Erythroblast (primary cell): ENCODE results near the gene MUC5AC.

Source experiments
- DNase-seq, 2 experiments: peaks; one replicate each; lab custom pipeline; 2025; lab: John Stamatoyannopoulos, UW
- GATA1 ChIP-seq: IDR thresholded peaks from 2 replicates; pipeline ENCODE4 v1.6.1; 2011; ENCODE audit warnings: low read depth, mild to moderate bottlenecking, control low read depth, low read length, moderate library complexity
- POLR2A ChIP-seq: IDR thresholded peaks from 2 replicates; pipeline ENCODE4 v1.6.1; 2011; ENCODE audit warnings: mild to moderate bottlenecking, low read length

Gene MUC5AC

DNA sequence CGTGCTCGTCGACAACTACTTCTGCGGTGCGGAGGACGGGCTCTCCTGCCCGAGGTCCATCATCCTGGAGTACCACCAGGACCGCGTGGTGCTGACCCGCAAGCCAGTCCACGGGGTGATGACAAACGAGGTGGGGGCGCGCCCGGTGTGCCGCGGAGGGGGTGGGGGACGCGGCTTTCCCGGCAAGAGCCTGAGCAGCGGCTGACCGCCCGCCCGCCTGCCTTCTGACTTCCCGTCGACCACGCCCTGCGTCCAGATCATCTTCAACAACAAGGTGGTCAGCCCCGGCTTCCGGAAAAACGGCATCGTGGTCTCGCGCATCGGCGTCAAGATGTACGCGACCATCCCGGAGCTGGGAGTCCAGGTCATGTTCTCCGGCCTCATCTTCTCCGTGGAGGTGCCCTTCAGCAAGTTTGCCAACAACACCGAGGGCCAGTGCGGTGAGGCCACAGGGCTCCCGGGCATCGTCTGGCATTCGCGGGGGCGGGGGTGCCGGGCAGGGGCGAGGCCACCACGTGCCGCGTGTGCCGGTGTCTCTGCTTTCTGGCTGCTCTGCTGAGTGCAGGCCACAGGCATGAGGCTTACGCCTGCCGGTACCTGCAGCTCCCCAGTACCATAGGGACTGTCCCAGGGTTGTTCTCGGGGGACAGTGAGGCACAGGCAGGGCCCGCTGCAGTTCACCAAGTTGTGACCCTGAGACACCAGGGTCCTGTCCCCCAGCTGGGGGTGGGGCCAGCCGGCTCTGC lies 36.7 kb downstream of the MUC5AC start:
- TF ChIP-seq POLR2A (no peak), GATA1 (no peak)
- DNase-seq: no peak

DNA sequence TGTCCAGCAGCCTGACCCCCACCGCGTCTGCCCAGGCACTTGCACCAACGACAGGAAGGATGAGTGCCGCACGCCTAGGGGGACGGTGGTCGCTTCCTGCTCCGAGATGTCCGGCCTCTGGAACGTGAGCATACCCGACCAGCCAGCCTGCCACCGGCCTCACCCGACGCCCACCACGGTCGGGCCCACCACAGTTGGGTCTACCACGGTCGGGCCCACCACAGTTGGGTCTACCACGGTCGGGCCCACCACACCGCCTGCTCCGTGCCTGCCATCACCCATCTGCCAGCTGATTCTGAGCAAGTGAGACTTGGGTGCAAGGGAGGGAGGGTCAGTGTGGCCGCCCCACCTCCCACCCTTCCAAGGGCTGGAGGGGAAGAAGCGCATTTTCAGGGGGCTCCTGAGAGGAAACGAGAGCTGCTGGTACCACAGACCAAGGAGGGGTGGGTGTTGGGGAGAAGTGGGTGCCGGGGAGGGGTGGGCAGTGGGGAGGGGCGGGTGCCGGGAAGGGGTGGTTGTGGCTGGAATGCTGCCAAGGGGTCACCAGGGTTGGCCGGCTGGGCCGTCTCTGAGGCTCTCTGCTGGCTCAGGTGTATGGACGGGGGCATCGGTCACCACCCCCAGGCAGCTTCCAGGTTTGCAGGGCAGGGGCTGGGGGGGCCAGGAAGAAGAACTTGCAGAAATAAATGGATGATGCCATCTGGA lies 37.4 kb downstream of the MUC5AC start:
- DNase-seq: no peak
- TF ChIP-seq POLR2A (no peak), GATA1 (no peak)

DNA sequence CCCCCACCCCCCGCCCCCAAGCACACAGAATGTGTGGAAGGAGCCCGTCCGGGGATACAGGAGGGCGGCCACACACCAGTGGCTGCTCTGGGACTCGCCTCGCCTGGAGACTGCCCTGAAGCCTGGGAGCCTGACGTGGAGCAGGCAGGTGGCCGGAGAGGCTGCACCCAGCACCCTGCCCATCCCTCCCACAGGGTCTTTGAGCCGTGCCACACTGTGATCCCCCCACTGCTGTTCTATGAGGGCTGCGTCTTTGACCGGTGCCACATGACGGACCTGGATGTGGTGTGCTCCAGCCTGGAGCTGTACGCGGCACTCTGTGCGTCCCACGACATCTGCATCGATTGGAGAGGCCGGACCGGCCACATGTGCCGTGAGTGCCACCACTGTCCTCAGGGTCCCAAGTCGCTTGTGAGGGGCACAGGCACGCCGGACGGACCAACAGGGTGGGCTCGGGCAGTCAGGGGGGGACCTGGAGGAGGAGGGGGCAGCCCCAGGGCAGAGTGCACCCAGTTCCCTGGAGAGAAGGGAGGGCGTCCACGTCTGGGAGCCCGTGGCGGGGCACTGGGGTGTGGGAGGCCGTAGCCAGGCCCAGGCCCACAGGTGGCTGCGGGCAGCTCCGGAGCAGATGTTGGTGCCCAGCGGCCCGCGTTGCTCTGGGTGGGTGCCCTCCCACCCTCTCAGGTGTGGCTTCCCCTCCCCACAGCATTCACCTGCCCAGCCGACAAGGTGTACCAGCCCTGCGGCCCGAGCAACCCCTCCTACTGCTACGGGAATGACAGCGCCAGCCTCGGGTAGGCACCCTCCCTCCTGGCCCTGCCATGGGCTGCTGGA lies 38.1 kb downstream of the MUC5AC start:
- DNase-seq: no peak
- TF ChIP-seq POLR2A (no peak), GATA1 (no peak)

DNA sequence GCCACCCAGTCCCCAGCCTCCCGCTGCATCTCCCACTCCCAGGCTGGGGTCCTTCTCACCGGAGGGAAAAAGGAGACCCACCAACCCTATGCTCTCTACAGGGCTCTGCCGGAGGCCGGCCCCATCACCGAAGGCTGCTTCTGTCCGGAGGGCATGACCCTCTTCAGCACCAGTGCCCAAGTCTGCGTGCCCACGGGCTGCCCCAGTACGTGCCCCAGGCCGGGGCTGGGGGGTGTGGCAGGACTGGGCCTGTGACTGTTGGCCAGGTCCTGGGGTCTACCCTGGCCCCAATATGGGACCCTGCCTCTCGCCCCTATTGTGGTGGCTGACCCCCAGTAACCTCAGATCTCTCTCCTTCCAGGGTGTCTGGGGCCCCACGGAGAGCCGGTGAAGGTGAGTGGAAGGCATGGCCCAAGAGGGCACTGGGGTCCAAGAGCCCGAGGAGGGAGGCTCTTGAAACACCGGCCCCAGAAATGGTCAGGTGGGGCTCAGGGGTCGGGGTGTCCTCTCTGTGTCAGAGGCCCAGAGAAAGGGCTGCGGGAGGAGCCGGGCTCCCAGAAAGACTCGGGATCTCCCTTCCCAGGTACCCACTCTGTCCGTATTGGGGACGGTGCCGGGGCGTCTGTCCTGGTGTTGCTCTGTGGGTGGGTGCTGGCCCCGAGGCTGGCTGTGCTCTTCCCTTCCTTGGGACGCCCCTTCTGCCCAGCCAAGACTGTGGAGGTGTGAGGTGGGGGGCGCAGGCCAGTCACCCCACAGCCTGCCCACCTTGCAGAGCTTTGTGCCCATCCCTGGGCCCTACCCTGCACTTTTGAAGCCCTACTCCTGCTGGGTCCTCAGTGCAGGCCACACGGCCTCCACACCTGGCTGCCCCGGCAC lies 39.0 kb downstream of the MUC5AC start:
- DNase-seq: no peak
- TF ChIP-seq POLR2A: no peak
- no peak for TF ChIP-seq GATA1

DNA sequence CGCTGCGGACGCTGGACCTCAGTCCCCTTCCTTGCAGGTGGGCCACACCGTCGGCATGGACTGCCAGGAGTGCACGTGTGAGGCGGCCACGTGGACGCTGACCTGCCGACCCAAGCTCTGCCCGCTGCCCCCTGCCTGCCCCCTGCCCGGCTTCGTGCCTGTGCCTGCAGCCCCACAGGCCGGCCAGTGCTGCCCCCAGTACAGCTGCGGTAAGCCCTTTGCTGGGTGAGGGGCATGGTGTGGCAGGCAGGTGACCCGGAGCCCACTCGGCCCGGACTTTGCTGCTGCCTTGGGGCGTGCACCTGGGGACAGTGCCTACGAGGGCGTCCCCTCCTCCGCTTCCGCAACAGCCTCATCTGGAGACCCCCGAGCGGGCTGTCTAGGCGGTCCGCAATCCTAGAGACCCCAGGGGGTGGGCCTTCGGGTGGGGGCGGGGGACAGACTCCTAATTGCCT lies 39.7 kb downstream of the MUC5AC start:
- TF ChIP-seq POLR2A (no peak), GATA1 (no peak)
- no peak for DNase-seq

DNA sequence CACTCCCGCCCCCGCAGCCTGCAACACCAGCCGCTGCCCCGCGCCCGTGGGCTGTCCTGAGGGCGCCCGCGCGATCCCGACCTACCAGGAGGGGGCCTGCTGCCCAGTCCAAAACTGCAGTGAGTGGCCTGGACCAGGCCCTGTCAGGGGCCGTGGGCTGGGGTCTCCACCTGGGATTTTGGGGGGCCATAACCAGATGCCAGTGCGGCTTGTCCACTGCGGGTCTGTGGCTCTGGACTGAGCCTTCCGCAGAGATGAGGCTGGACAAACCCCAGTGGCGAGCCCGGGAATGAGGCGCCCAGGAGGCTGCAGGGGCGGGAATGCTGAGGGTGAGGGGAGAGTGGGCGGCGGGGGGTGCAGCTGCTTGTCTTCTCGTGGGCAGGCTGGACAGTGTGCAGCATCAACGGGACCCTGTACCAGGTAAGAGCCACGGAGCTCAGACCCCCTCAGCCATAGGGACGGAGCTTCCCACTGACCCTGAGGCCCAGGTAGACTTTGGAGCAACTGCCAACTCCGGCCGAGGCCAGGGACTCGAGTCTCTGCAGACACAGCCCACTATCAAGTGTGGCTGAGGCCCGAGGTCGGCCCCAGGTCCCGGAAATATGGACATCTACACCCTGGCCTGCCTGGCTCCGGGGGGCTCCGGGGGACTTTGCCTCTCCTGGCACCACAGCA lies 40.3 kb downstream of the MUC5AC start:
- no peak for TF ChIP-seq POLR2A
- no peak for TF ChIP-seq GATA1
- no peak for DNase-seq

DNA sequence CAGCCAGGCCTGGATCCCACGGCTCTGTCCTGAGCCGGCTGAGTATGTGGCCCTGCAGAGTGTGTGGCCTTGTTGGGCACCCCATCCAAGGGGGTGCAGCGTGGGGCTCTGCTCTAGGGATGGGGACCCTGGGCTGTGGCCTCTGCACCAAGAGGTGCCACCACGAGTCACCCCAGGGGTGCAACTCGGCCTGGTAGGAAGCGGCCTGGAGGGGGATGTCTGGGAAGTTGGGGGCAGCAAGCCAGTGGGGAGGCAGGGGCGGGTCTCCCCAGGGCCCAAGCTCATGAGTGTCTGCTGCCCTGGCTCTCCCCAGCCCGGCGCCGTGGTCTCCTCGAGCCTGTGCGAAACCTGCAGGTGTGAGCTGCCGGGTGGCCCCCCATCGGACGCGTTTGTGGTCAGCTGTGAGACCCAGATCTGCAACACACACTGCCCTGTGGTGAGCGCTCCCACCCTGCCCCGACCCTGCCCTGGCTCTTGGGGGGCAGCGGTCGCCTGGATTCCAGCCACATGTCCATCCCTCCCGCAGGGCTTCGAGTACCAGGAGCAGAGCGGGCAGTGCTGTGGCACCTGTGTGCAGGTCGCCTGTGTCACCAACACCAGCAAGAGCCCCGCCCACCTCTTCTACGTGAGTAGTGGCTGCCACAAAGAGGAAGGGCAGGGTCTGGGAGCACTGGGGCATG lies 40.9 kb downstream of the MUC5AC start:
- no peak for DNase-seq
- TF ChIP-seq GATA1 (no peak), POLR2A (no peak)

DNA sequence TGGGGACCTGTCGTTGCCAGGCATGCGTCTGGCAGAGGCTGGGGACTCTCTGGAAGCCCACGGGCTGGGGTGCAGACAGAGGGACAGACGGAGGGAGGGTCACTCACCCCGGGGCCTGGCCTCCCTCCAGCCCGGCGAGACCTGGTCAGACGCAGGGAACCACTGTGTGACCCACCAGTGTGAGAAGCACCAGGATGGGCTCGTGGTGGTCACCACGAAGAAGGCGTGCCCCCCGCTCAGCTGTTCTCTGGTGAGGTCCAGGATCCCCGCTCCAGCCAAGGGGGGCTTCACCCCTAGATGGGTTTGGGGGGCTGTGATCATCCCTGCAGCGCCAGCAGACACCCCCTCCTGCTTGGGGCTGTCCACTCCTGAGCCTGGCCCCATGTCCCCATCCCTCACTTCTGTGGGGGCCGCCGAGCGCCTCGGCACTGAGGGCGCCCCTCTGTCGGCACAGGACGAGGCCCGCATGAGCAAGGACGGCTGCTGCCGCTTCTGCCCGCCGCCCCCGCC lies 41.5 kb downstream of the MUC5AC start:
- DNase-seq: no peak
- TF ChIP-seq GATA1 (no peak), POLR2A (no peak)

DNA sequence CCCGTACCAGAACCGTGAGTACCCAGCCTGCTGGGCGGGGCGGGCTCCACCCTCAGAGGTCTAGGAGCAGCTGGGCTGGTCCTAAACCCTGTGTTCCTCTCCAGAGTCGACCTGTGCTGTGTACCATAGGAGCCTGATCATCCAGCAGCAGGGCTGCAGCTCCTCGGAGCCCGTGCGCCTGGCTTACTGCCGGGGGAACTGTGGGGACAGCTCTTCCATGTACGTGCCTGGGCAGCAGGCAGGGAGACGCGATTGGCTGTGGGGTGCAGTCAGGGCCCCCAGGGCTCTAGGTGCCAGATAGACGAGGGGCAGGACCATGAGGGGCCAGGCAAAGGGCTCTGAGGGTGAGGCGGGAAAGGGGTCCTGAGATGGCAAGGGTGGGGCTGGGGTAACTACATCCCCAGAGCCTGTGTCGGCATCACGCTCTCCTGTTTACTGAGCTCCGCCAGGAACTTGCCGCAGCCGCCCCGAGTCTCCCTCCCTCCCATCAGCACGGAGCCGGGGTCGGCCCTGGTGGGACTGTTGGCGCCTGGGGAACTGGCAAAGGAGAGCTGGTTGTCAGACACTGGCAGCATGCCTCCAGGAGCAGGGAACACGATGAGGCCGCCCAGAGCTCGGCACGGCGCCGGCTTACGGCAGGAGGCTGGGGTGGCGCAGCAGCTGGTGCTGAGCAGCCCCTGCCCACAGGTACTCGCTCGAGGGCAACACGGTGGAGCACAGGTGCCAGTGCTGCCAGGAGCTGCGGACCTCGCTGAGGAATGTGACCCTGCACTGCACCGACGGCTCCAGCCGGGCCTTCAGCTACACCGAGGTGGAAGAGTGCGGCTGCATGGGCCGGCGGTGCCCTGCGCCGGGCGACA lies 42.2 kb downstream of the MUC5AC start:
- TF ChIP-seq POLR2A (no peak), GATA1 (no peak)
- no peak for DNase-seq

DNA sequence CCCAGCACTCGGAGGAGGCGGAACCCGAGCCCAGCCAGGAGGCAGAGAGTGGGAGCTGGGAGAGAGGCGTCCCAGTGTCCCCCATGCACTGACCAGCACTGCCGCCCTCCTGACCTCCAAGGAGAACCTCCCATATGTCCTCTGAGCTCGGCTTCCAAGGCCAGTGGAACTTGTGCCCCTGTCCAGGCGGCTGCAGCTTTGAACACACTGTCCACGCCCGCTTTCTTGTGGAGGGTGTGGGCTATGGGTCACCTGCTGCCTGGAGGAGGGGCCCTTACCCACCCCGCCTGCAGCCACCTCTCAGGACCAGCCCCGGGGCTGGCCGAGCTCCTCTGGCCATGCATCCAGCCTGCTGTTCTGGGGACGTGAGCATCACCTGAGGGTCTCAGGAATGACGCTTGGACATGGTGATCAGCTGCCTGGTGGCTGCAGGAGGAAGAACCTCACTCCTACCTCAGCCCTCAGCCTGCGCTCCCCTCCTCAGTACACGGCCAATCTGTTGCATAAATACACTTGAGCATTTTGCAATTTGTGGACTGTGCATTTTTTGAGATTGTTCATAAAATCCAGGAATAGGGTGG lies 42.9 kb downstream of the MUC5AC start:
- DNase-seq: no peak
- TF ChIP-seq GATA1 (no peak), POLR2A (no peak)
